ENCODE results near the gene TSSK3. TPM values are rescaled to one million over a fixed set of nuclear protein-coding genes. Genes with fewer than 3 reads are reported as not detected.

Gene TSSK3
- total RNA-seq, 2 donors from 2014 or later, result 3.4 to 6.4 TPM

DNA sequence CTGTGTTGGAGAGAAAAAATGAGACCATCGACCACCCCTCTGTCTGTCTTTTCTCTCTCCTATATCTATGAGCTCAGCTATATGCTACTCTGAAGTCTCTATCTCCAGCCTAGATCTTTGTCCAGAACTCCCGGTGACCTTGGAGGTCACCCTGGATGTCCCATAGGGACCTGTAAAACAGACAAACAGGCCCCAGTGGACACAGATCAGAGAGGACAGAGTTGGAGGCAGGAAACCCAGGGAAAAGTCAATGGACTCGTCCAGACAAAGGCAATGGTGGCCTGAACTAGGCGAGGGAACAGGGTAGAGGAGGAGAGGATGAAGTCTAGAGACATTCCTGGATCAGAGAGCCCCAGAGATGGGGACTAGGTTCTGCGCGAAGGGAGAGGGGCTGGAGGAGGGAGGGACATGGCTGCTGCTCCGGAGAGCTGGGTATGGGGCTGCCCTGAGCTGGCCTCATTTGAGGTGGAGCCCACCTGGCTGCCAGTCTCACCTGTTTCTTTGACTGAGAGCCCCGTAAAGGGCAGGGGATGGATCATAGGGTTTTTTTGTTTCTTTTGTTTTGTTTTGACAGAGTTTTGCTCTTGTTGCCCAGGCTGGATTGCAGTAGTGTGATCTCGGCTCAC is 15.7 kb upstream of the TSSK3 start:
- Mint-ChIP-seq H3K36me3 (ENCODE audit: low read depth) (no peaks in the 10 kb centered on the region), H3K27ac (no peak overlapping the region), H3K4me3 (no peak overlapping the region), H3K27me3 (ENCODE audit: insufficient read depth) (peaks cover 39% of the 10 kb centered on the region), H3K9me3 (peaks cover 13% of the 10 kb centered on the region), H3K4me1 (peaks cover 3% of the 10 kb centered on the region)
- DNase-seq, result no peak
- H3K4me3 ChIP-seq (ENCODE audit: low read length), result no peak overlapping the region
- no peaks in the 10 kb centered on the region for H3K36me3 ChIP-seq (ENCODE audit: control insufficient read depth, insufficient read depth, low read length)
- WGBS, 2 experiments (ENCODE audit: insufficient coverage in 1 of 2, insufficient read length in 1 of 2), result 86 to 94% methylated on average over 4 to 9 of the region's 9 CpGs
- no peak overlapping the region for H3K27ac ChIP-seq (ENCODE audit: low read depth, low read length)
- H3K9ac ChIP-seq (ENCODE audit: extremely low read depth, low read length, poor library complexity, severe bottlenecking), result no peak overlapping the region
- peaks cover 5% of the 10 kb centered on the region for H3K9me3 ChIP-seq (ENCODE audit: control insufficient read depth, low read length)
- TF ChIP-seq, protein P1, sequence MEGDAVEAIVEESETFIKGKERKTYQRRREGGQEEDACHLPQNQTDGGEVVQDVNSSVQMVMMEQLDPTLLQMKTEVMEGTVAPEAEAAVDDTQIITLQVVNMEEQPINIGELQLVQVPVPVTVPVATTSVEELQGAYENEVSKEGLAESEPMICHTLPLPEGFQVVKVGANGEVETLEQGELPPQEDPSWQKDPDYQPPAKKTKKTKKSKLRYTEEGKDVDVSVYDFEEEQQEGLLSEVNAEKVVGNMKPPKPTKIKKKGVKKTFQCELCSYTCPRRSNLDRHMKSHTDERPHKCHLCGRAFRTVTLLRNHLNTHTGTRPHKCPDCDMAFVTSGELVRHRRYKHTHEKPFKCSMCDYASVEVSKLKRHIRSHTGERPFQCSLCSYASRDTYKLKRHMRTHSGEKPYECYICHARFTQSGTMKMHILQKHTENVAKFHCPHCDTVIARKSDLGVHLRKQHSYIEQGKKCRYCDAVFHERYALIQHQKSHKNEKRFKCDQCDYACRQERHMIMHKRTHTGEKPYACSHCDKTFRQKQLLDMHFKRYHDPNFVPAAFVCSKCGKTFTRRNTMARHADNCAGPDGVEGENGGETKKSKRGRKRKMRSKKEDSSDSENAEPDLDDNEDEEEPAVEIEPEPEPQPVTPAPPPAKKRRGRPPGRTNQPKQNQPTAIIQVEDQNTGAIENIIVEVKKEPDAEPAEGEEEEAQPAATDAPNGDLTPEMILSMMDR (conservative IDR thresholded peaks at IDR 0.05), result no peak
- H3K4me1 ChIP-seq (ENCODE audit: control insufficient read depth, insufficient read depth, low read length), result no peaks in the 10 kb centered on the region
- no peaks in the 10 kb centered on the region for H3K27me3 ChIP-seq (ENCODE audit: control insufficient read depth, insufficient read depth, low read length, poor library complexity, severe bottlenecking)

DNA sequence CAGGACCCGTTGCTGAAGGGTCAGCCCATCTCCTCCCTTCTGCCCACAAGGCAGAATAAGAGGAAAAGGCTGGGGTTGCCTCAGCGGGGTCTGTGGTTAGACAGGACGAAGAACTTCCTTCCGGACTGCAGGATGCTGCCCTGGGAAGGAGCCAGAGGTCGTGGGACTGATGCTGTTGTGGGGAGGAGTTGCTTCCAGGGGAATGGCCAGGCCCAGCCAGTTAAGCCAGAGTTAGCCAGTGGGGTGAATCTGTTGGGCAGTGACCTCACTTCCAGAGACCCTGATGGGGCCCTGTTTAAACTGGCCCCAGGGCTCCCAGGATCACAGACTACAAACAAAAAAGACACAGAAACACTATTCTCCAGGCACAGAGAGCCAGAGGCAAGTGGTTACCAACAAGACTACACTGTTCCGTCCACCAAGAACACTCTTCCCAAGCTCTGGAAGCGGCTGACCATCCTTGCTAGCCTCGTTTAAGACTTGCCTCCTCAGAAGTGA is 13.1 kb upstream of the TSSK3 start:
- H3K27me3 ChIP-seq (ENCODE audit: control insufficient read depth, insufficient read depth, low read length, poor library complexity, severe bottlenecking), result no peaks in the 10 kb centered on the region
- no peaks in the 10 kb centered on the region for H3K36me3 Mint-ChIP-seq (ENCODE audit: low read depth)
- H3K27me3 Mint-ChIP-seq (ENCODE audit: insufficient read depth), result peaks cover 39% of the 10 kb centered on the region
- WGBS, 2 experiments (ENCODE audit: insufficient coverage in 1 of 2, insufficient read length in 1 of 2), result 83 to 84% methylated on average over 5 to 8 of the region's 8 CpGs
- H3K9ac ChIP-seq (ENCODE audit: extremely low read depth, low read length, poor library complexity, severe bottlenecking), result no peak overlapping the region
- H3K27ac Mint-ChIP-seq, result no peak overlapping the region
- H3K9me3 ChIP-seq (ENCODE audit: control insufficient read depth, low read length), result peaks cover 5% of the 10 kb centered on the region
- H3K27ac ChIP-seq (ENCODE audit: low read depth, low read length), result no peak overlapping the region
- TF ChIP-seq, protein P1 (conservative IDR thresholded peaks at IDR 0.05), result no peak
- no peak overlapping the region for H3K4me3 Mint-ChIP-seq
- peaks cover 21% of the 10 kb centered on the region for H3K4me1 Mint-ChIP-seq
- H3K36me3 ChIP-seq (ENCODE audit: control insufficient read depth, insufficient read depth, low read length), result no peaks in the 10 kb centered on the region
- no peak overlapping the region for H3K4me3 ChIP-seq (ENCODE audit: low read length)
- H3K4me1 ChIP-seq (ENCODE audit: control insufficient read depth, insufficient read depth, low read length), result peaks cover 13% of the 10 kb centered on the region
- no peak for DNase-seq
- peaks cover 13% of the 10 kb centered on the region for H3K9me3 Mint-ChIP-seq

DNA sequence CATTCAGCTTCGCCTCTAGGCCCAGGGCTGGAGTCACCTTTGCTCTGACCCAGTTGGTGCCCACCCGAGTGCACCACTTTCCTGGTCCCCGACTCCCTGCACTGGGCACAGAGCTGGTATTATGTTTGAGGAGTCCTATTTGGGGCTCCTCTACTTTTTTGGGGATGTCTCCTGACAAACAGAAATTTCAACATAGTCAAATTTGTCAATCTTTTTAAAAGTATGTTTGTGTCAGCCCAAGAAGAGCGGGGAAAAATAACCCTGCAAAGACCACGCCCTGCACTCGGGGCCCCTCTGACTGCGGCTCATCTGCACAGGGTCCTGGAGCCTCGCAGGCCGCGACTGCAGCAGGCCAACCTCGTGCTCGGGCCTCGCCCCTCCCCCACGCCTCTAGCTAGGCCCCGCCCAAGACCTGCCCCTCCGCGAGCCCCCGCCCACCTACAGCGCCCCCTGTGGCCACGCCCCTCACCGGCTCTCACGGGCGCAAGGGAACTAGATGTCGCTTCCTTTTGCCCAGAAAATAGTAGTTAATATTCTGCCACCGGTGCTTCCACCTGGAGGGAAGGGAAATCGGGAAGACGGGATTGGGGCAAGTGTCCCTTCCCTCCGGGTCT is 11.4 kb upstream of the TSSK3 start:
- Histone ChIP-seq H3K9ac (ENCODE audit: extremely low read depth, low read length, poor library complexity, severe bottlenecking) (no peak overlapping the region), H3K4me3 (ENCODE audit: low read length) (peak overlapping the region; percentile 80), H3K4me1 (ENCODE audit: control insufficient read depth, insufficient read depth, low read length) (peaks cover 13% of the 10 kb centered on the region), H3K27ac (ENCODE audit: low read depth, low read length) (no peak overlapping the region), H3K27me3 (ENCODE audit: control insufficient read depth, insufficient read depth, low read length, poor library complexity, severe bottlenecking) (no peaks in the 10 kb centered on the region), H3K9me3 (ENCODE audit: control insufficient read depth, low read length) (peaks cover 5% of the 10 kb centered on the region), H3K36me3 (ENCODE audit: control insufficient read depth, insufficient read depth, low read length) (no peaks in the 10 kb centered on the region)
- 21 to 40% methylated on average over 7 to 28 of the region's 28 CpGs for WGBS, 2 experiments (ENCODE audit: insufficient coverage in 1 of 2, insufficient read length in 1 of 2)
- H3K27ac Mint-ChIP-seq, result peak overlapping the region; percentile 91
- peak; percentile 92 for DNase-seq
- H3K4me1 Mint-ChIP-seq, result peaks cover 20% of the 10 kb centered on the region
- H3K36me3 Mint-ChIP-seq (ENCODE audit: low read depth), result no peaks in the 10 kb centered on the region
- TF ChIP-seq, protein P1 (conservative IDR thresholded peaks at IDR 0.05), result peak; percentile 76
- peaks cover 35% of the 10 kb centered on the region for H3K27me3 Mint-ChIP-seq (ENCODE audit: insufficient read depth)
- peaks cover 13% of the 10 kb centered on the region for H3K9me3 Mint-ChIP-seq
- peak overlapping the region; percentile 74 for H3K4me3 Mint-ChIP-seq
